GM23338 (cell line): ENCODE data around the gene CRACDL. TPM values are rescaled to one million over a fixed set of nuclear protein-coding genes. Genes with fewer than 3 reads are reported as not detected.

Experiments used
- ATAC-seq: fragments of 200-7000 bp; cut with Tn5 transposase; 3 replicates; pipeline ENCODE4 v1.9.1; 2020
- DNase-seq: peaks from one replicate; pipeline ENCODE4 v3.0.0-alpha.2; 2015; ENCODE audit warnings: low spot score
- H2AFZ ChIP-seq: fragments of 200-600 bp; sonication (generic); 2 replicates; pipeline ENCODE4 v1.8.0; 2016; ENCODE audit warnings: antibody characterized with exemption, mild to moderate bottlenecking, moderate library complexity
- H3F3A ChIP-seq: fragments of 200-600 bp; sonication (generic); replicated peaks from 2 replicates; pipeline ENCODE4 v1.8.0; 2017; ENCODE audit warnings: antibody characterized with exemption, mixed run types, low read depth
- H3K27ac ChIP-seq: fragments of 200-600 bp; sonication (generic); 2 replicates; pipeline ENCODE4 v1.6.1; 2016; ENCODE audit warnings: low read depth
- H3K27me3 ChIP-seq: fragments of 200-600 bp; sonication (generic); 2 replicates; pipeline ENCODE4 v1.8.0; 2016; ENCODE audit warnings: mild to moderate bottlenecking, mixed run types, moderate library complexity; ENCODE audit not compliant: insufficient read depth
- H3K36me3 ChIP-seq: fragments of 200-600 bp; sonication (generic); 2 replicates; pipeline ENCODE4 v1.8.0; 2016; ENCODE audit warnings: mild to moderate bottlenecking; ENCODE audit not compliant: insufficient read depth
- H3K4me1 ChIP-seq: fragments of 200-600 bp; sonication (generic); 2 replicates; pipeline ENCODE4 v1.8.0; 2016; ENCODE audit warnings: mild to moderate bottlenecking, moderate library complexity; ENCODE audit not compliant: insufficient read depth
- H3K4me2 ChIP-seq: fragments of 200-600 bp; sonication (generic); 2 replicates; pipeline ENCODE4 v1.7.1; 2017; ENCODE audit warnings: mixed run types
- H3K4me3 ChIP-seq: fragments of 200-600 bp; sonication (generic); 2 replicates; pipeline ENCODE4 v1.6.1; 2016; ENCODE audit warnings: mixed run types
- H3K79me2 ChIP-seq: fragments of 200-600 bp; sonication (generic); replicated peaks from 2 replicates; pipeline ENCODE4 v1.8.0; 2017; ENCODE audit warnings: mild to moderate bottlenecking; ENCODE audit not compliant: insufficient read depth
- H3K9me2 ChIP-seq: fragments of 200-600 bp; sonication (generic); 2 replicates; pipeline ENCODE4 v1.8.0; 2017; ENCODE audit not compliant: insufficient read depth
- H4K20me1 ChIP-seq: fragments of 200-600 bp; sonication (generic); replicated peaks from 2 replicates; pipeline ENCODE4 v1.8.0; 2017; ENCODE audit warnings: mild to moderate bottlenecking; ENCODE audit not compliant: insufficient read depth
- H3K27ac Mint-ChIP-seq: 2 replicates; pipeline ENCODE4 v1.8.0; 2020; ENCODE audit warnings: inconsistent platforms, mild to moderate bottlenecking, moderate library complexity, mixed read lengths
- H3K27me3 Mint-ChIP-seq: 3 replicates; pipeline ENCODE4 v1.8.0; 2022; ENCODE audit warnings: low read depth, mild to moderate bottlenecking, moderate library complexity, mixed read lengths, inconsistent platforms; ENCODE audit not compliant: insufficient read depth, poor library complexity
- H3K36me3 Mint-ChIP-seq: 3 replicates; pipeline ENCODE4 v1.8.0; 2021; ENCODE audit warnings: low read depth, mild to moderate bottlenecking, inconsistent platforms, moderate library complexity, mixed read lengths
- H3K4me1 Mint-ChIP-seq: 3 replicates; pipeline ENCODE4 v1.8.0; 2020; ENCODE audit warnings: mild to moderate bottlenecking, inconsistent platforms, mixed read lengths
- H3K4me3 Mint-ChIP-seq: 3 replicates; pipeline ENCODE4 v1.8.0; 2021; ENCODE audit warnings: moderate library complexity, mild to moderate bottlenecking, inconsistent platforms, mixed read lengths
- H3K9me3 Mint-ChIP-seq: 3 replicates; pipeline ENCODE4 v1.8.0; 2020; ENCODE audit warnings: moderate library complexity, mild to moderate bottlenecking, inconsistent platforms, mixed read lengths
- CREB1 ChIP-seq: fragments of 250-450 bp; sonication (Bioruptor Pico); IDR thresholded peaks from 2 replicates; pipeline ENCODE4 v1.5.0; 2020; ENCODE audit warnings: low read depth, mild to moderate bottlenecking, moderate library complexity
- CTCF ChIP-seq, 2 experiments: fragments of 200-600 bp in 1 of 2; sonication (generic) in 1 of 2; conservative IDR thresholded peaks; 2 replicates each; pipeline versions ENCODE4 v1.5.1 to v1.6.1; 2016 to 2017; ENCODE audit warnings: antibody characterized with exemption in 2 of 2, low read depth in 2 of 2, mild to moderate bottlenecking in 2 of 2, moderate library complexity in 1 of 2
- ETS1 ChIP-seq: IDR thresholded peaks from 2 replicates; pipeline ENCODE4 v1.6.1; 2016; ENCODE audit warnings: antibody characterized with exemption
- EZH2 ChIP-seq: fragments of 200-600 bp; sonication (generic); IDR thresholded peaks from one replicate; pipeline ENCODE4 v1.8.0; 2017; ENCODE audit warnings: antibody characterized with exemption, mild to moderate bottlenecking, low read depth; ENCODE audit not compliant: unreplicated experiment
- EZH2phosphoT487 ChIP-seq: fragments of 200-600 bp; sonication (generic); IDR thresholded peaks from one replicate; pipeline ENCODE4 v1.8.1; 2018; ENCODE audit warnings: antibody characterized with exemption; ENCODE audit not compliant: unreplicated experiment
- JUNB ChIP-seq: IDR thresholded peaks from one replicate; pipeline ENCODE4 v1.6.1; 2016; ENCODE audit warnings: antibody characterized with exemption; ENCODE audit not compliant: unreplicated experiment
- NANOG ChIP-seq: IDR thresholded peaks from 2 replicates; pipeline ENCODE4 v1.6.1; 2016; ENCODE audit warnings: antibody characterized with exemption, borderline replicate concordance
- POLR2AphosphoS5 ChIP-seq: IDR thresholded peaks from 2 replicates; pipeline ENCODE4 v1.6.1; 2016; ENCODE audit warnings: antibody characterized with exemption, low read depth
- REST ChIP-seq: IDR thresholded peaks from one replicate; pipeline ENCODE4 v1.6.1; 2018; ENCODE audit warnings: antibody characterized with exemption; ENCODE audit not compliant: unreplicated experiment
- STAT1 ChIP-seq: IDR thresholded peaks from one replicate; pipeline ENCODE4 v1.6.1; 2016; ENCODE audit warnings: antibody characterized with exemption; ENCODE audit not compliant: unreplicated experiment
- ZNF114 ChIP-seq: fragments of 250-450 bp; sonication (Bioruptor Pico); IDR thresholded peaks from 2 replicates; pipeline ENCODE4 v1.5.0; 2020; ENCODE audit warnings: mild to moderate bottlenecking, moderate library complexity
- ZNF331 ChIP-seq: fragments of 250-450 bp; sonication (Bioruptor Pico); IDR thresholded peaks from 2 replicates; pipeline ENCODE4 v1.5.0; 2020; ENCODE audit warnings: low read depth, mild to moderate bottlenecking, moderate library complexity
- ZNF462 ChIP-seq: fragments of 250-450 bp; sonication (Bioruptor Pico); IDR thresholded peaks from 2 replicates; pipeline ENCODE4 v1.5.0; 2020; ENCODE audit warnings: mild to moderate bottlenecking, moderate library complexity
- polyA plus RNA-seq: library from polyadenylated mRNA; unstranded; fragments of >200 nt; fragmentation: Nextera tagmentation; extraction: Ambion mirVana; gene quantifications from 2 replicates; pipeline ENCODE4 v1.2.1, GENCODE V29; 2016
- total RNA-seq: library from RNA; depleted of rRNA; stranded (reverse); fragments of >200 nt; shearing (Covaris generic); gene quantifications from 2 replicates; pipeline ENCODE4 v1.2.3, GENCODE V29; 2014

Gene CRACDL
- total and polyA plus RNA-seq, 2 experiments from 2014 or later, result 0.14 to 0.16 TPM

GRCh38 chr2:98839292-98839691 lies 96.7 kb downstream of the CRACDL start:
- no peaks in the 10 kb centered on the region for H3K27me3 ChIP-seq
- H3F3A ChIP-seq, result no peaks in the 10 kb centered on the region
- no peaks in the 10 kb centered on the region for H3K79me2 ChIP-seq
- ATAC-seq (no peak), DNase-seq (no peak)
- no peaks in the 10 kb centered on the region for H3K4me1 ChIP-seq
- no peak overlapping the region for H3K4me3 ChIP-seq
- H3K4me1 Mint-ChIP-seq, result no peaks in the 10 kb centered on the region
- H3K27ac Mint-ChIP-seq, result no peak overlapping the region
- H3K36me3 ChIP-seq, result no peaks in the 10 kb centered on the region
- no peak overlapping the region for H3K4me3 Mint-ChIP-seq
- no peaks in the 10 kb centered on the region for H3K36me3 Mint-ChIP-seq
- peaks cover 6% of the 10 kb centered on the region for H3K27me3 Mint-ChIP-seq
- H3K27ac ChIP-seq, result no peak overlapping the region
- H3K9me3 Mint-ChIP-seq, result no peaks in the 10 kb centered on the region
- no peak overlapping the region for H2AFZ ChIP-seq
- H3K9me2 ChIP-seq, result no peaks in the 10 kb centered on the region
- TF ChIP-seq NANOG (no peak), REST (no peak), ZNF114 (no peak), CTCF (conservative IDR thresholded peaks at IDR 0.05; ENCODE audit: low read depth in 2 of 2) (no peak), EZH2phosphoT487 (no peak), ZNF462 (CRISPR knock-in tag) (no peak), JUNB (no peak), STAT1 (no peak), CREB1 (CRISPR knock-in tag) (no peak), POLR2AphosphoS5 (no peak), ETS1 (no peak), ZNF331 (CRISPR knock-in tag) (no peak), EZH2 (no peak)
- no peak overlapping the region for H3K4me2 ChIP-seq
- H4K20me1 ChIP-seq, result no peaks in the 10 kb centered on the region
